ENCODE data around the gene SMIM9. TPM values are rescaled to one million over a fixed set of nuclear protein-coding genes. Genes with fewer than 3 reads are reported as not detected.
"Not testable (repeated sequence)": the region's sequence is repeated elsewhere in the genome, so short reads cannot be mapped to it uniquely, and the experiment has no call there.

The SMIM9 gene
- total RNA-seq, 3 donors from 2014 or later: not detected

DNA sequence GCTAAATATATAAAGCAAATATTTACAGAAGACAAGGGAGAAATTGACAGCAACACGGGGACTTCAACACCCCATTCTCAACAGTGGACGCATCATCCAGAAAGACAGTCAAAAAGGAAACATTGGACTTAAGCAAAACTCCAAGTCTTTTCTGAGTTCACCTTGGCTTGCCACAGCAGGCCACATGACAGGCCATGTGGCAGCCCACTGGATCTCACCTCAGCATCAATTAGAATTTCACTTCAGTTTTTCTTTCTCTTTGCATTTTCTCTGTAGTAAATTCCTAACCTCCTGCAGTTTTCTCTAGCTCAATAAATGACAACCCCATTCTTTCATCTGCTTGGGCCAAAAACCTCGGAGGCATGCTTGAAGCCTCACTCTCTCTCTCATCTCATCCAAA, 12.4 kb downstream of the SMIM9 start:
- Mint-ChIP-seq H3K4me3 (no peak overlapping the region), H3K27me3 (ENCODE audit: low read depth) (no peaks in the 10 kb centered on the region), H3K36me3 (ENCODE audit: insufficient read depth) (no peaks in the 10 kb centered on the region), H3K9me3 (no peaks in the 10 kb centered on the region), H3K4me1 (ENCODE audit: low read depth) (peaks cover under 1% of the 10 kb centered on the region)
- no peak for DNase-seq
- ATAC-seq: no peak

DNA sequence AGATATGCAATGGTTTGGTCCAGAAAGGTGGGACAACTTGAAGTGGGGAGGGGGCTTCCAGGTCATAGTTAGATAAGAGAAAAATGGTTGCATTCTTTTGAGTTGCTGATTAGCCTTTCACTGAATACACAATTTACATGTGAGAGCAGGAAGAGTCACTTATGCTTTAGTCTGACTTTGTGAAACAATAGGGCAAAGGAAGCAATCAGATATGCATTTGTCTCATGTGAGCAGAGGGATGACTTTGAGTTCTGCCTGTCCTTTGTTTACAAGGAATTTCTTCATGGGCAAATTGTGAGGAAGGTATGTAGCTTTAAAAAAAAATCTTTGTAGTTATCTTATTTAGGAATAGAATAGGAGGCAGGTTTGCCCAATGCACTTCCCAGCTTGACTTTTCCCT, 12.9 kb downstream of the SMIM9 start:
- no peak for ATAC-seq
- Mint-ChIP-seq H3K4me1 (ENCODE audit: low read depth) (no peaks in the 10 kb centered on the region), H3K9me3 (no peaks in the 10 kb centered on the region), H3K36me3 (ENCODE audit: insufficient read depth) (no peaks in the 10 kb centered on the region), H3K4me3 (no peak overlapping the region), H3K27me3 (ENCODE audit: low read depth) (no peaks in the 10 kb centered on the region)
- no peak for DNase-seq

DNA sequence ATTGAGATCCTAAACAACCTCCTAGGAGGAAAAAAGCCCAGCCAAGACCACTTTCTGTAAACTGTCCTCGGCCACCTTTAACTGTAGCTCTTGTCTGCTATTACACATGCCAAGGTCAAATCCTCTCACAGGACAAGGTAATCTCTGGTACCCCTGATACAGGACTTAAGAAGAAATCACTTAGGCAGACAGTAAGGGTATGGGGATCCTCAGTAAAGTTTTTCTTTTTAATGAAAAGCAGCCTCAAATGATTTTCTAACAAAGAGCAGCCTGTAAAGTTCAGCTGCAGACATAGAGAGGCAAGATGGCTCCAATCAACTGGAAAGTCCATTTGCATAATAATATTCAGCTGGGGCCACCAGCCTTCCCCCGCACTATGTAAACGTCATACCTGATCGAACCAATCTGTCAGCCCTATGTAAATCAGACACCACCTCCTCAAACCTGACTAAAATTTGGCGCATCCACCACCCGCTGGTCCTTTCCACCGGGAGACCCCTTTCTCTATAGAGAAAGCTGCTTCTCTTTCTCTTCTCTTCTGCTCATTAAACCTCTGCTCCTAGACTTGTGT, 14.6 kb downstream of the SMIM9 start:
- Mint-ChIP-seq H3K9me3 (no peaks in the 10 kb centered on the region), H3K27me3 (ENCODE audit: low read depth) (no peaks in the 10 kb centered on the region), H3K36me3 (ENCODE audit: insufficient read depth) (no peaks in the 10 kb centered on the region), H3K4me3 (no peak overlapping the region), H3K4me1 (ENCODE audit: low read depth) (no peaks in the 10 kb centered on the region)
- DNase-seq (no peak), ATAC-seq (no peak)

DNA sequence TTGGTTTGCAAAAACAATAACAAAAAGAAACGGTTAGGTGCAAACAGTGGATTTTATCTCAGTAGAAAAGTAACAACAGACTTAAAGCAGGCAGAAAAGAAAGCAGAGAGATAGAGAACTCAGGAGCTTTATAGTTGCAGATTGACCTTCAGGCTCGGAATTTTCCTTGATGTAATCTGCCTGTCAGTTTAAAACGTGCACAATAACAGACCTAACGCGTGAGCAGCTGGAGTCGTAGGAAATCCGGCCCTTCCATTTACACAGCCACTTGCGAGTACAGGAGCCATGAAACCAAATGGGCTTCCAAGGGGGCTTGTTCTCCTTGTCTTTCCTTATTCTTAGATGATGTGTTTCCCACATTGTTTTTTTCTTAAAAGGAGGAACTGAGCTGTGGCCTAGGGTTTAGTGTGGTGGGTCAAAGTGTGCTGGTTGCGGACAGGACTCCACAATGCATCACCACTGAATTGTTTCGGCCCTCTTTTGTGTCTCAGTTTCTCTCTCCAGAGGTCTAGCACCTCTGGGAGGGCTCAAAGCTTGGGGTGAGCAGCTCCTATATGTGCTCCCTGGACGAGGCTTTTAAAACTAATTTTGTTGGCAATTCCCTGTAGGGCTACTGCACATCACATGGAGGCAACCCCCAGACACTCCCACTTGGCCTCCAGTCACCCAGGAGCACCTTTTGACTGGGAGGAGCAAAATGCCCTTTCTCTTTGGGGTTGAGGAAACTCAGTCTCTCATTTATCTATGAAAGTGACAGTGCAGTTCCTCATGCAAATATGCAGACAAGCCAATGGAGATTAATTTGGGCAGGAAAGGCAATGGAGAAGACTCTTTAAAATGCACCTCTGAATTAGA, 15.3 kb downstream of the SMIM9 start:
- ATAC-seq: no peak
- H3K4me1 Mint-ChIP-seq (ENCODE audit: low read depth): no peaks in the 10 kb centered on the region

DNA sequence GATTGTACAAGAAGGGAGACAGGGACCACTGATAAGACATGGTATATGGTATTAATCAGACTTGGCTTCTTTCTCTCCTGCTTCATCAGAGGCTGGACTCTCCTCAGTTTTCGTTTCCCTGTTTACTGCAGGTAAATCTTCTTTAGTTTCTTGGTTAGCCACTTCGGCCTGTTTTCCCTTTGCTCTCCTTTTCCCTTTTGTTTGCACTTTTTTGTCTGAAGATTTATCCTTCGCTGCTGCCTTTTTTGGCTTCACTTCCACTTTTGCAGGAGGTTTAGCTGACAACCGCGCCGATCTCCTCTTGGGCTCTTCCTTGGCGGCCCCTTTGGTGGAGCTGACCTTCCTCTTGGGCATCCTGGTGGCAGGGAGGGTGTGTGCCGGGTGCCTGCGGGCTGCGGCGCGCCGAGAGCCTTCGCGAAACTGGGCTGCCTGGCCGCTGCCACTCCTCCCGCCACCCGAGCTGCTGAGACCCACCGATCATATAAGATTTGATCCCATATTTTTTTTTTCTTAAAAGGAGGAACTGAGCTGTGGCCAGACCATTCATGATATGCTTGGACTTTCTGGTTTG, 17.3 kb downstream of the SMIM9 start:
- not testable (repeated sequence) for H3K27me3 Mint-ChIP-seq (ENCODE audit: low read depth); DNase-seq; H3K4me1 Mint-ChIP-seq (ENCODE audit: low read depth); H3K9me3 Mint-ChIP-seq; ATAC-seq; H3K36me3 Mint-ChIP-seq (ENCODE audit: insufficient read depth); H3K4me3 Mint-ChIP-seq

More for the DNA sequence above, 15.3 kb downstream of the SMIM9 start:
- no peaks in the 10 kb centered on the region for H3K36me3 Mint-ChIP-seq (ENCODE audit: insufficient read depth)
- H3K27me3 Mint-ChIP-seq (ENCODE audit: low read depth): no peaks in the 10 kb centered on the region
- H3K9me3 Mint-ChIP-seq: no peaks in the 10 kb centered on the region
- H3K4me3 Mint-ChIP-seq: no peak overlapping the region
- DNase-seq: no peak

DNA sequence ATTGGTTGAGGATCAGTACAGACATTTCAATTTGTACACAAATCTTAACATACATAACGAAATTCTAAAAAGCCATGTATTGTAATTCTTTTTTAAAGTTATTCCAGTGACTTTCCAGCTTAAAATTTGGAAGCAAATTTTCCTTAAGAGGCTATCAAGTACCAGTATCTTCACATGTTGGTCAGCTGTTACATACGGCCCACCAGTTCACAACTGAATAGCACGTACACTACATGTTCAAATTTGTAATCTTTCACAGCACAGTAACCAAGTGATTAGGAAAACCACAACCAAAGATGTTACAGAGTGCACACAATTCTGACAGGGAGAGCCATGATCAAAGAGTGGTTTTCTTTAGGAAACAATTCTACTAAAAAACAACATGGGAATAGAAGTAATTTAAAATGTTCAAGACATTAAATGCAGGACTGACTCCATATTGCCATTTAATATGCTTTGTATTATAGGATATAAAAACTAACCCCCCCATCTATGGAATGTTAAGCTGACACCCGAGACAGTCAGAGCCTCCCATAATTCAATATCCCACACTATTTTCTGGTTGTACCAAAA, 18.1 kb downstream of the SMIM9 start:
- H3K4me3 Mint-ChIP-seq; H3K9me3 Mint-ChIP-seq; H3K36me3 Mint-ChIP-seq (ENCODE audit: insufficient read depth); H3K27me3 Mint-ChIP-seq (ENCODE audit: low read depth); H3K4me1 Mint-ChIP-seq (ENCODE audit: low read depth); DNase-seq; ATAC-seq: not testable (repeated sequence)

DNA sequence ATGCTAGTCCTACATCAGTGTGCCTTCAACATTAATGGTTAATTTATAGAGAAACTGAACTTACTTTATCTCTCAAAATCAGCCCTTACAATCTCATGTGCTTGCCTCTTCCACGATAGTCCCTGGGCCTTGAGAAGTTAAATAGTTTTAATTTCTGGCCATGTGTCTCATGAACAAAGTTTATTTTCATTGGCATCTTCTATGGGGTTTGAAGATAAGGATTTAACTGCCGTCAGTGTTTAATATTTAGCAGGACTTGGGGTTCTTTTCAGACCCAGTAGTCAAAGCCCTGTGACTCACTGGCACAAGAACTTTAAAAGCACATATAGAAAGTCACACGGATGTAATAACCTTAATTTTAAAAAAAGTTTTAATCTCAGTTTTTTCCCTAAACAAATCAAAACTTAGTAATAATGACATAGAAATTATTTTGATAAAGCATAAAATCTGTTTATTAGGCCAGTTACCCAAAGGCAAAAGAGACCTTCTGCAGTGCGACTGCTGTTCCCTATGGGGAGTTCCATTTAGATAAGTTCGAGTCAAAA, 19.1 kb downstream of the SMIM9 start:
- DNase-seq (no peak), ATAC-seq (no peak)
- Mint-ChIP-seq H3K9me3 (no peaks in the 10 kb centered on the region), H3K4me1 (ENCODE audit: low read depth) (no peaks in the 10 kb centered on the region), H3K4me3 (no peak overlapping the region), H3K36me3 (ENCODE audit: insufficient read depth) (no peaks in the 10 kb centered on the region), H3K27me3 (ENCODE audit: low read depth) (no peaks in the 10 kb centered on the region)

DNA sequence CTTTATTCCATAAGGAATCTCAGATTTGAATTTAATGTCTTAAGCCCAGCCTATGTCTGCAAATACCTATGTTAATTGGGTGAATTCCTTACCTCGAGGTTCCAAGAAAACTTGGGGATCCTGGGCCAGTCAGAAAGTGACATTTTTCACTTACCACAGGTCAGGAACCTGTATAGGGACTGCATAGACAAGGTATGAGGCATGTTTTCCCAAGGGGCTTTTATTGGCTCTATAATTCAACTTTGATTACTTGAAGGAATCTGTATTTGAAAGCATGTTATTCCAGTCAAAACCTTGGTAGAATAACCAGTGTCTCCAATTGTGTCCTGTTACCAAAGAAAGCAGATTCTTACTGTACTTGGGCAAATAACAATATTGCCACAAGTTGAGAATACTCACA, 20.7 kb downstream of the SMIM9 start:
- no peak overlapping the region for H3K4me3 Mint-ChIP-seq
- ATAC-seq (no peak), DNase-seq (no peak)
- peaks cover 3% of the 10 kb centered on the region for H3K4me1 Mint-ChIP-seq (ENCODE audit: low read depth)
- H3K27me3 Mint-ChIP-seq (ENCODE audit: low read depth): no peaks in the 10 kb centered on the region
- H3K36me3 Mint-ChIP-seq (ENCODE audit: insufficient read depth): no peaks in the 10 kb centered on the region
- H3K9me3 Mint-ChIP-seq: no peaks in the 10 kb centered on the region

DNA sequence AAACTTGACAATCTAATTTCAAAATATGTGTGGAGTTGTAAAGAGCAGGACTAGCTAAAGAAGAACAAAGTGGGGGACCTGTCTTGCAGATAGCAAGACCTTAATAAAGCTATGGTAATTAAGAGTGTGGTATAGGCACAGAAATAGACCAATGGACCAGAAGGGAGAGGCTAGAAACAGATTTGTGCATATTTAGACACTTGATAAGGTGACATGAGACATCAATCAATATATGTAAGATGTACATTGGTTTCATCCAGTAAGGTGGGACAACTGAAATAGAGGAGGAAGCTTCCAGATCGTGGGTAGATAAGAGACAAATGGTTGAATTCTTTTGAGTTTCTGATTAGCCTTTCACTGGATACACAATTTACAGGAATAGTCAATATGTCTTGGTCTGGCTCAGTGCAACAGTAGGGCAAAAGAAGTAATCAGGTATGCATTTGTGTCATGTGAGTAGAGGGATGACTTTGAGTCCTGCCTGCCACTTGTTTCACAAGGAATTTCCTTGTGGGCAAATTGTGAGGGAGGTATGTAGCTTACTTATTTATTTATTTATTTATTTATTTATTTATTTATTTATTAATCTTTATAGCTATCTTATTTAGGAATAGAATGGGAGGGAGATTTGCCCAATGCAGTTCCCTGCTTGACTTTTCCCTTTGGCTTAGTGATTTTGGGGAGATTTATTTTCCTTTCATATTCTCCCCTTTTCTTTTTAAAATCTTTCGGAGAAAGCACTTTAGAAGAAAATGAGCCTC, 21.9 kb downstream of the SMIM9 start:
- Mint-ChIP-seq H3K9me3 (no peaks in the 10 kb centered on the region), H3K4me3 (no peak overlapping the region), H3K4me1 (ENCODE audit: low read depth) (peaks cover 3% of the 10 kb centered on the region), H3K27me3 (ENCODE audit: low read depth) (no peaks in the 10 kb centered on the region), H3K36me3 (ENCODE audit: insufficient read depth) (no peaks in the 10 kb centered on the region)
- ATAC-seq (no peak), DNase-seq (no peak)

DNA sequence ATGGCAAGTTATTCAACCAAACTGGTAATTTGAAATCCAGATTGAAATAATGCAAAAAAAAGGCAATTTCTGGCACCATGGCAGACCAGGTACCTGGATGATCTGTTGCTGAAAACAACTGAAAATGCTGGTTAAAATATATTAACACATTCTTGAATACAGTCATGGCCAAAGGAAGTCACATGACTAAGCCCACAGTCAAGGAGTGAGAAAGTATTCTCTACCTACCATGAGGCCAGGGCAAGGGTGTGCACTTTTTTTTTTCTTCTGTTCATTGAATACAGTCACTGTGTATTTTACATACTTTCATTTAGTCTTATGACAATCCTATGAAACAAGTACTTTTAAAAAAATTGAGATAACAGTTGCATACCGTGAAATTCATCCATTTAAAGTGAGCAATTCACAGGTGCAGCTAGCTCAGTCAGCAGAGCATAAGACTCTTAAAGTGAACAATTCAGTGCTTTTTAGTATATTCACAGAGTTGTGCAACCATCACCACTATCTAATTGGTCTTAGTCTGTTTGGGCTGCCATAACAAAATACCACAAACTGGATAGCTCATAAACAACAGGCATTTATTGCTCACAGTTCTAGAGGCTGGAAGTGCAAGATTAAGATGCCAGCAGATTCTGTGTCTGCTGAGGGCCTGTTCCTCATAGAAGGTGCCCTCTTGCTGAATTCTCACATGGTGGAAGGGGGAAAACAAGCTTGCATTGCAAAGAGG, 24.4 kb downstream of the SMIM9 start:
- DNase-seq (no peak), ATAC-seq (peak; percentile 53 to 57)
- Mint-ChIP-seq H3K27me3 (ENCODE audit: low read depth) (no peaks in the 10 kb centered on the region), H3K36me3 (ENCODE audit: insufficient read depth) (no peaks in the 10 kb centered on the region), H3K4me1 (ENCODE audit: low read depth) (peaks cover 8% of the 10 kb centered on the region), H3K4me3 (no peak overlapping the region), H3K9me3 (no peaks in the 10 kb centered on the region)

DNA sequence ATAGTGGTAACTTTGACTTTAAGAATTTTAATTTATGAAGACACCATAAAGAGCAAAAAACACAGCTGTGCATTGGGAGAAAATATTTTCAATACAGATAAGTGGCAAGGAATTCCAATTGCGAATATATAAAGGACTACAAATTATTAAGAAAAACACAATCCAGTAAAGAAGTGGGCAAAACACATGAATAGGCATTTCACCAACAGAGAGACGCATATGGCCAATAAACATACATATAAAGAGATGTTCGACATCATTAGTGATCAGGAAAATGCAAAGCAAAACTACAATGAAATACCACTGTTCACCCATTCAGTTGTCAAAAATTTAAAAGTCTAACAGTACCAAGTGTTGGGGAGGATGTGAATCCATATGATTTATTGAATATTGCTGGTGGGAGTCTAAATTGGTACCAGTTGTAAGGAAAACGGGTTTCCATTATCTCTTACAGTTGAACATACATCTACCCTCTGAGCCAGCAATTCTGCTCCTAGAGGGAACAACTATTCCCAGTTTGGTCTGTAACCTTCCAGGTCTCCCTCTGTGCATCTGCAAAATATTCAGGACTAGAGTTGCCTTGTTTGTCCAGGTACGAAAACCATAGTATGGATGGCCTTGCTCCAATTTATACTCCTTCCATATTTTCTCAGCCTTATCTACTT, 27.5 kb downstream of the SMIM9 start:
- peaks cover 23% of the 10 kb centered on the region for H3K4me1 Mint-ChIP-seq (ENCODE audit: low read depth)
- DNase-seq (no peak), ATAC-seq (no peak)
- H3K4me3 Mint-ChIP-seq: no peak overlapping the region
- no peaks in the 10 kb centered on the region for H3K36me3 Mint-ChIP-seq (ENCODE audit: insufficient read depth)
- no peaks in the 10 kb centered on the region for H3K27me3 Mint-ChIP-seq (ENCODE audit: low read depth)
- H3K9me3 Mint-ChIP-seq: no peaks in the 10 kb centered on the region

DNA sequence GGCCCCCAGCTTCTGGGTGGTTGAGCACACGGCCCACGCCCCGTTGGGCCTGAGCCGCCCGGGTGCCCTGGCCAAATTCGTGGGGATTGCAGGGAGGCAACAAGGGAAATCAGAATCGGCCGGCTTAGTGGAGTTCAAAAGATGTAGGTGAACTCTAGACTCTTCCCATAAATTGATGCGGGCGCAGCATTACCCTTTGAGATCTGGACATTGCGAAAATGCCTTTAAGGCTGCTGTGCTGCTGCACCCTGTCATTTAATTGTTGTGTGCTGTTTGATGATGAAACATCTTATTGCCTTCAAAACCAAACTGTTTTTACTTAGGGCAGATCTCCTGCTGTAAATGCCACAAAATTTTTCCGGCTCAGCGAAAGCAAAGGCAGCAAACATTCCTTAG, 28.8 kb downstream of the SMIM9 start:
- DNase-seq (no peak), ATAC-seq (peak in 1 of 2 donors; percentile 5)
- peaks cover 31% of the 10 kb centered on the region for H3K4me1 Mint-ChIP-seq (ENCODE audit: low read depth)
- no peaks in the 10 kb centered on the region for H3K27me3 Mint-ChIP-seq (ENCODE audit: low read depth)
- H3K4me3 Mint-ChIP-seq: peak overlapping the region; percentile 75
- no peaks in the 10 kb centered on the region for H3K9me3 Mint-ChIP-seq
- no peaks in the 10 kb centered on the region for H3K36me3 Mint-ChIP-seq (ENCODE audit: insufficient read depth)

Measured in activated T-cell treated with anti-CD3 and anti-CD28 coated beads, Interleukin-2, amount 50 U/mL, for 4 hours (primary cell).